NCI-H1930 (cell line): Measurements from ENCODE around the gene CKS1B.

Experiments used
- DNase-seq, 2 experiments: peaks; one replicate each; lab custom pipeline; 2025; lab: John Stamatoyannopoulos, UW

CKS1B gene

DNA sequence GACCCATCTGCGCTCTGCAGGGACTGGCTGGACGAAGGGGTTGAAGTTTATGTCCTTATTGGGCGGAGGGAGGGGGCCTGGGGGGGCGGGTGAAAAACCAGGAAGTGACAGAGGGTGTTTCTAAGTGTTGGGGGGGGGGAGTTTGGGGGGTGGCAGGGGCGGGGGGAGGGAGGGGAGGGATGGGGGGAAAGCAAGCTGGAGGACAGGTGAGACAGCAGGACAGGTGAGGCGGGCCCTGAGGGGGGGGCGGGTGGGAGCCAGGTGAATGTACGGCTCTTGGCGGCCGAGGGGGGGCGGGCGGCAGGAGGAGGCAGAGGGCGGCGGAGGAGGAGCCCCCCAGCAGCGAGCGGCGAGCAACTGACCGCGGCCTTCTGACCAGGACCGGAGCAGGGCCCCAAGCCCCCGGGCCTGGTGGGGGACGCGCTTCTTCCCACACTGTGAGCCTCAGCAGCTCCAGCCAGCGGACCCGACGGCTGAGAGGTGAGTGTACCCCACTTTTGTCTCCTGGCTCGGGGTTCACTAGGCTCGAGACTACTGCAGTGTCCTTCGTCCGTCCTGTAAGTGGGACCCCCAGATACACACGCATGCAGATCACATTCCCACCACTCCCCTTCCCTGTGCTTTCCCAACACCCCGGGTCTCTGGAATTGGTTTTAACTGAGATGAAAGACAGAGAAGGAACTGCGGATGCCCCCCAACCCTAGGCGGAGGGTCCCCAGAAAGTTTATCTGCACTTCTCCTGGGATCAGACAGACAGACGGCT lies 28.2 kb downstream of the CKS1B start, which contains the start of gene ZBTB7B:
TSS of gene ZBTB7B (plus strand) at position 339 of the 763 bp plus-strand sequence. CDS start 11,859 bp downstream, outside the sequence.
- no peak for DNase-seq

DNA sequence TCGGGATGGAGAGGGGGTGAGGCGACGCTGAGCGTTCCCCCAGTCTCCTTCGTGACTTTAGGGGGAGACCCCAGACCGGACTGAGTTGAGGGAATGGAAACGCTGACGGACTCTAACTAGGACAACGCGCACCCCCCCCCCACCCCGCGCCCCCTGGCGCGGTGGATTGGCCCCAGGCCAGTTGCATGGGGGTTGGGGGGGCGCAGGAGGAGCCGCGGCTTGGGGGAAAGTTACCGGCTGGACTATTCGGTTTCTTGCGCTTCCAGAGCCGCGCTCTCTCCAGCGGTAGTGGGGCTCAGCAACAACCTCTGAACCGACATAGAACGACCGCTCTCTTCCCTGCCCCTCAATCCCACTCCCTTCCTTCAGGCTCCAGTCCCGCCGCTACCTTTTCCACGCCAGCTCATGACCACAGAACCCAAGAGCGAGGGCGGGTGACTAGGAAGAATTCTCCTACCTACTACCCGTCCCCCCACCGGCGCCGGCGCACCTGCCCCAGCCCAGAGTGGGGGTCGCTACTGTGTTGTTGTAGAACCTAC lies 28.8 kb downstream of the CKS1B start:
- no peak for DNase-seq

DNA sequence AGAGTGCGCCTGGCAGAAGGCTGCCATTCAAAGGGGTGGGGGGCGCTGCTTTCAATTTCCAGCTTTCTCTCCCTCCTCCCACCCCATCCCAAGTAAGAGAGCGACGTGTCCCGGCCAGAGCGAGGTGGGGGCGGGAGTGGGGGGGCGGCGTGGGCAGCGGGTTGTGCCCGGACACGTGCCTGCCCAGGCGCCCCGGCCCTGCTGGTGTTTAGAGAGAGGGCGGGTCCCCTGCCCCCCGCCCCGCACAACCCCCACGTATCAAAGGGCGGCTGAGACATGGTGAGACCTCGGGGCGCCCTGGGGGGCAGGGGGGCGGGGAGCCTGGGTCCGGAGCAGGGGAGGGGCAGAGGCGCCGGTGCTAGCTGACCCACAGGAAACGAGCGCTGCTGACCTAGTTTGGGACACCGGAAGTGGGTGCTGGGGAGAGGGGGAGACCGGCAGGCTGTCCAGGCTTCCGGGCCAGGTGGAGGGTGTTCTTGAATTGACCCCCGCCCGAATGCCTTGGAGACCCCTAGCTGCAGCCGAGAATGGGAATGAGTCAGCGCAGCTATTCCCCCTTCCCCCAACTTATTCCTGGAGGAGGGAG lies 29.4 kb downstream of the CKS1B start:
- DNase-seq: no peak

DNA sequence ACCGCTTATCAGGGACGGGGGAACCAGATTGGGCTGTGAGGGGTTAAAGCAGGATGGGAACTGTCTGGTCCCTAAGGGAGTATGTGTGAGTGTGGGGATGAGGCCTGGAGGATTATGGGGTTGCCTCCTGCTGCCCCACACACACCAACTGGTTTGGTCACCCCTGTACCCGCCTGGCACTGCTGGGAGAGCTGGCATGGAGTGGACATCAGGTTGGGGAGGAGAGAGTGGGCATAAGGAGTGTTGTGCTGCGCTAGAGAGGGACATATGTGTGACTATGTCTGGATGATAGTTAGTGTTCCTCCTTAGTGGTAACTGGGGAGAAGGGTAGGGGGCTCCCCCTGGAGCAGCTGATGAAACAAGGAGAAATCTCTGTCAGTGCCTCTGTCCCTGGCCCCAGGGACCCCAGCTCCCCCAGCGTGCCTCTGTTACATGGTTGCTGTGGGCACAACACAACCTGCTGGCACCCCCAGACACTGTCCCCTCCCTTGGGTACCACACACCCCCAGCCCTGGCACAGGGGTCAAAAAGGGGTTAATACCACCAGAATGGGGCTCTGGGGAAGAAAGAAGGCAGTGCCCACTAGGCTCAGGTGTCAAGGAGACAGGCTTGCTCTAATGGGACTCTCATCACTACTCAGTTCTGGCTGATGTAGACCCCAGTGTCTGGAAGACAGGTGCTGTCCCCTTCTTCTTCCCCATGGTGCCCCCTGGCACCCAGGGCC lies 30.0 kb downstream of the CKS1B start:
- DNase-seq: peak in 1 of 2 experiments; percentile 31

DNA sequence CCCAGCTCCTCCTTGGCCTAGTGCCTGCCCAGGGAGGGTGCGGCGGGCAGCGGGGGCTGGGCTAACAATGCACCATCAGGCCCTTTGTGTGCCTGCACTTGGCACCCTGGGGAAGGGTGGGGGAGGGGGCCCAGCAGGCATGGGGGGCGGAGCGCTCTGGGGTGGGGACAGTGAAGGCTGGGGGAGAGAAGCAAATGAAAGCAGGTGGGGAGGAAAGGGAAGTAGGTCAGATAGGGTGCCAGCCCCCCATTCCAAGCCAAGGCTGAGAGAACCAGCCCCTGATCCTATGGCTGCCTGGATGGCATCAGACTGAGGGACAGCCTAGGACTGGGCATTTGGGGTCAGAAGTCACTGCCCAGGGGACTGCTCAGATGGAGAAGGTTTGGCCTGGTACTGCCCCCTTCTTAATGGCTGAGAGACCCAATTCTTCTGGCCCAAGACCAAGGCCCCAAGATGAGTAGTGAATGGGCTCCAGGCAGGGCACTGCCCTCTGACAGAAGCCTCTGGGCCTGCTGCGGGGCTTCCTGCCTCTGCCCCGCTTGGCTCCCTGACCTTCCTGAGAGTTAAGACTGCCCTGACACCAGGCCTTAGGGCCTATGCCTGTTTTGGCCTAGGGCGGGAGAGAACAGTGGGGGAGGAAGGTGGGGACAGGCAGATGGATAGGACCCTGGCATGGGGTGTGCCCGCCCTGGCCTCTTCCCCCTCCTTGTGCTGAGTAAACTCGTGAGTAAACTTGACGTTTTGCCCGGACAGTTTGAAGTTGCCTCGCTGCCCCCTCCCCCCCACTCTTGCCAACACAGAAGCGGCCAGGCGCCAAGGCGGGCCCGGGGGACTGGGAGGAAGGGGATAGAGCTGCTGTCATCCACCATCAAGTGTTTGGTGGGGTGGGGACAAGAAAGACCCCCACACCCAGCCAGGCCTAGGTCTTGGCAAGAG lies 30.9 kb downstream of the CKS1B start:
- no peak for DNase-seq

DNA sequence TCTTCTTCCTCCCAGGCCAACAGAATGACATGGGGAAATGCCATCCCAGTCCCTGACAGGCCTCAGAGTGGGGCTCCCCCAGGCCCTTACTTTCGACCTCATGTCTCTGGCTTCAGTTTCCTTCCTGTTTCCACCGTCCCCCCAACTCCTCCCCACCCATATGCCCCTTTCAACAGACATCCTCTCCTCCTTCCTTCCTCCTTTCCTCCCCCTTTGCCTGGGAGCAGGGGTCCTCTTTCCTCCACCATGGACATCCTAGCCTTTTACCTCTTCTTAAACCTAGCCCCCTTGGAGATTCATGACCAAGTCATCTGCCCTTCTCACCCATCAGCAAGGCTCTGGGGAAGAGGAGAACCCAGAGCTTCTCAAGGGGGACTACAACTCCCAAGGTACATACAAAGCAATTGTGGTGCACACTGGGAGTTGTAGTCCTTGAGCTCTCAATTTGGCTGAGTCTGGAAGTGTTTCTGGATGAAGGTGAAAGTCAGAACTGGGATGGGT lies 32.2 kb downstream of the CKS1B start:
- DNase-seq: no peak

DNA sequence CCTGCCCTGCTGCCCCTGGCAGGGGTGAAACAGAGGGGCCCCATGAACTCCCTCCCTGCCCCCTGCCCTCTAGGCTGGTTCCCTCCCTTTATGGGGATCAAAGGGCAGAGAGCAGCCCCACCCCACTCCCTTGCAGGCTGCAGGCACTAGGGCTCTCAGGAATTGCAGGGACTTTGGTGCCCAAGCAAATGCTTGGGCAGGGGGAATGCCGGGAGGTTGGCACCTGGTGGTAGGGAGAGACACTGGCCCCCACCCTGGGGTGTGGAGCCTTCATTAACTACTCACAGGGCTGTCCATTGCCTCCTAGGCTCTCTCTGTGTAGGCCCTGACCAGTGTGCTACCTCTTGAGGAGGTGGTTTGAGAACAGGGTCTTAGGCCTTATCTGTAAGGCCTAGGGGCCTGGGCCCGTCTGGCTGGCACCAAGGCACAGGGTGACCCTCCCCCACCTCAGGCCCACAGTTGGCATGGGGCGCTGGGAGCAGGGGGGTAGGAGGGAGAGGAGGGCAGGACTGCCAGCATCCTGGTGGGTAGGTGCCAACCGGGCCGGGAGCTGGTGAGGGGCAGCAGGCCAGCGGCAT lies 32.9 kb downstream of the CKS1B start:
- no peak for DNase-seq

DNA sequence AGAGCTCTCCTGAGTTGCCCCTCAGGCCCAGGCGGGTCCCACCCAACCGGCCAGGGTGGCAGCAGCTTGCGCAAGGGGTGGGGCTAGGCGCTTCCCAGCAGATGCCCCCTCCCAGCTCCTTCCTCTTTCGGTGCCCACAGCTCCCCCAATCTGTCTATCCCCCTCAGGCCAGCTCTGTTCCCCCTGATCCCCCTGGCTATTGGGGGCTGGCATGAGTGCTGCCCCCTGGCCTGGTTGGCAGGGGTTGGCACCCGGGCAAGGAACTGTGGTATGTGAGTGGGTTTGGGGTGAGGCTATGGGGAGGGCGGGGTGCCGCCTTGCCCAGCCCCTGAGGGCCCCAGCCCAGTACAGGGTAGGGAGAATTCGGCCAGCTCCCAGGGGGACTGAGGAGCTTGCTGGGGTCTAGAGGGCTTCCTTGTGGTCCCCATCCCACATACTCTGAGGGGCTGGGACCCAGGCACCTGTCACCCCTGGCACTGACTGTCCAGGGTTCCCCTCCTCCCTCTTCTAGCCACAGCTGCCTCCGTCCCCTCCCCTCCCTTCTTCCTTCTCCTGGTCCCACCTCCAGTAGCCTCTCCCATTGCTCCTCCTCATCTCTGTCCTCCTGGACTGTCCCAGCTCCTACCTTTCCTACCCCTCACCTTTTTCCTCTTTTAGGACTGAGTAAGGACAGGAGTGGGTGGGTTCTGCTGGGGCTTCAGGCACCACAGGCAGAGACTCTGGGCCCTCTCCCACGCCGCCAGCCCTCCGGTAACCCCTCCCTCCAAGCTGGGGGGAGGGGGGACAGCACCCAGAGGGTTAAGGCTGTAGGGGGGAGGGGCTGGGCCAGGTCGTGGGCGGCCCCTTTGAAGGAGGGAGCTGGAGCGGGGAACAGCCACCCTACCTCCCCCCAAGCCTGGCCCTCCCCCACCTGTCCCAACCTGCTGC lies 33.8 kb downstream of the CKS1B start:
- DNase-seq: no peak

DNA sequence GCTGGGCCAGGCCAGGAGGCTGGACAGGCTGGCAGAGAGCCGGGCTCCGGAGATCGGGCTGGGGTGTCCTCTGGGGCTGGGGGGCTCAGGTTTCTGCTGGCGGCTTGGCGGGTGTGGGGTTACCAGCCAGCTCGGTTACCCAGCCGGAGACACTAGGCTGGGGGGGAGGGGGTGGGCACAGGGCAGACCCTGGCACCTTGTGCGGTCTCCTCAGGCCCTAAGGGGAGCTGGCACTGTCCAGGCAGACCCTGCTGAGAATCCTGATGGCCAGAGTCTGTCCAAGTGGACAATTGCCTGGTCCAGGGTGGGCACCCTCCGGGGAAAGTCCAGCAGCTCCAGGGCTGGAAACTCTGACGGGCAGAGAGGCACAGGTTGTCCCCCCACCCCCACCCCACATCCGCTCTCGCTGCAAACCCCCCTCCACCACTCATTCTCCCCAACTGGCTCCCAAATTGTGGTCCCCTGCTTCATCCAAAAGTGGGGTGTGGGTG lies 34.8 kb downstream of the CKS1B start:
- DNase-seq: no peak

DNA sequence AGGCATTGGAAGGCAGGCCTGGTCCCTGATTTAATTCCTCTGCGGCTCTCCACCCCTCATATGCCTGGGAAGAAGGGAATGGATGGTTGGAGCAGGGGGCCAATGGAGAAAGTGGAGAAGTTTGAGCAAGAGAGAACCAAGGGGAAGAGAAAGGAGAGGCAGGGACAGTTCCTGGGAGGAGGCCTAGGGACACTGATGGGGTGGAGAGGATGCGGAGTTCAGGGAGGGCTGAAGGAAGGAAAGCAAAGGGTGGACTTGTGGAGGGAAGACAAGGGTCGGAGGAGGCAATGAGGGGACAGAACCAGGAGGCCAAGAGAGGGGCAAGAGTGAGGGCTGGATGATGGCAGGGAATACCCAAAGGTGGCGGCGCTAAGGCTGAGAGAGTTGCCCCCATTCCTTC lies 35.3 kb downstream of the CKS1B start:
- DNase-seq: no peak

DNA sequence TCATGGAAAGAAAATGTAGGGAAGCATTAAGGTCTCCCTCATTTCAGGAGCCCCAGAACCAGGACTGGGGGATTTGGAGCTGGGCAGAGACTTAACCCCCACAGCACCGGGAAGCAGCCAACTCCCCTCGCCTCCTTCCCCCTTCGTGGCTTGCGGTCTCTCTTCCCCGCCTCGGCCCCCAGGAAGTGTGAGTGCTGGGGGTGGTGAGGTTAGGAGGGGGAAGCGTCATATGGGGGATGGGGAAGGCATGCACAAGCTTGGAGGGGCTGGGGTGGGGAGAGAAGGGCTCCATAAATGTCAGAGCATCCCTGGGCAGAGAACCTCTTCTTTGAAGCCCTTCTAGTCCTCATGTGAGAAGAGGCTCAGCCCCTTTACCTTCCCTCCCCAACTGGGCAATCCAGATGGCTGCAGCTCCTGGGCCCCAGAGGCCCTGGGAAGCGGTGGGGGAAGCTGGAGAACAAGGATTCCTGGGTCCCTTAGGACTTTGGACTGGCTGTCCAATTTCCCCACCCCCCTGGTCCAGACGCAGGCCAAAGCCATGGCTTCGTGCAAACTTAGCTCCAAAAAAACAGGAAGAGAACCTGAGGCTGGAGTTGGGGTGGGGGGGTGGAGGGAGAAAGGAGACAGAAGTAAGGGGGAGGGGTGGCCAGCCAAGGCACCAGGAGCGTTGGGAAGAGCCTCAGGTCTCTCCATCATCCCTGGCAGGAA lies 35.9 kb downstream of the CKS1B start:
- no peak for DNase-seq

DNA sequence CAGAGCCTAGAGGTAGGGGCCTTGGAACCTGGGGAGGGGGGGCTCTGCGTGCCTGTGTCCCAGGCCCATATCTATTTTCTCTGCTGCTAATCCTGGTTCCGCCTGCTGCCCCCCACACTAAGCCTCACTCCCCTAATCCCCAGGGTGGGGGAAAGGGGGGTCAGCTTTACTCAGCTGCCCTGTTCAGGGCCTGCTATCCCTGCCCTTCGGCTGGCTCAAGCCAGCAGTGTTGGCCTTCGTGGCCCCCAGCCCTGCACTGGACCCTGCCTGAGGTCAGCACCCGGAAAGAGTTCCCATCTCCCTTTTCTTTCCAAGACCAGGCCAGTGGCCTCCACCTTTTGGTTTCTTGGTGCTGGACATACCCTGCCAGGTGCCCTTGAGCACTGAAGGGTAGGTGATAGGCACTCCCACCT lies 36.5 kb downstream of the CKS1B start:
- DNase-seq: no peak

DNA sequence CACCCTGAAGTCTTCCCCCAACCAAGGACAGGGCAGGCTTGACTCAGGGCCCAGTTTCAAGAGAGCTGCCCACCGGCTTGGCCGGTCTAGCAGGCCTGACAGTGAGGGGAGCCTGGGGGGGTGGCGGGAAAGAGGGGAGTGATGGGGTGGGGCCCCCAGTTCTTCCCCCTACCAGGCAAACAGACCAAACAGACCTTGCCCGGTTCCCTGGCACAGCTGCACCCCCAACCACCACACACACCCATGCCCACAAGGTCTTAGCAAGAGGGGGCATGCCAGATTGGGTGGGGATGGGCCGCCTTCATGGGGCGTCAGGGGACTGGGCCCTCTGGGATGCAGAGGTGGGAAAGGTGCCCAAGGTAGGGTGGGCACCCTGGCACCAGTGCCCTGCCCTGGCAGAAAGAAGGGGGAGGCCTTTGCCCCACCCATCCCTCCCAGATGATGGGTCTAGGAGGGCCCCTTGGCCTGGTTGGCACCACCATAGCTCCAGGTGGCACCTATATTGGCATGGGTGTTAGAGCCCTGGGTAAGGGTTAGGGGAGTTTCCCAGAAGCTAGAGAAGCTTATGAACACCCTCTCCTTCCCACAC lies 37.0 kb downstream of the CKS1B start:
- DNase-seq: no peak

DNA sequence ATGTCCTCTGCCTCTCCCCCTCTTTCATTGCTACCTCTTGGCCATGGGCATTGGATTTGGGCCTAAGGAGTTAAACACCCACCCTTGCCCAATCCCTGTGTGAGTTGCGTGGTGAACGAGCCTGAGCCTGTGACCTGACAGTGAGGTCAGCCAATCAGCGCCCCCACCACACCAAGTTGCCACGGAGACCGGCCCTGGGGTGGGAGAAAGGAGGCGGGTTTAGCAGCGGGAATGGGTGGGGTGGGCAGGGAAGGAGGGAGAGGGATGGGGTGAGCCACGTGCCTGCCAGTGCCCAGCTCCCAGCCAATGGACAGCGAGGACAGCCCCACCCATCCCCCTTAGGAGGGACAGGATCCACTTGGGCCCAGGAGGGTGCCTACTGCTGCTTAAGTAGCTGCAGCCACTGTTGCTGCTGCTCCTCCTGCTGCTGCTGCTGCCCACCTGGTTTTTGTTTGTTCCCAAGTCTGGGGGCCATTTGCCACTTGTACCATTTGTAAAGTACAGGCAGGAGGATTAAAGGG lies 37.6 kb downstream of the CKS1B start:
- no peak for DNase-seq

DNA sequence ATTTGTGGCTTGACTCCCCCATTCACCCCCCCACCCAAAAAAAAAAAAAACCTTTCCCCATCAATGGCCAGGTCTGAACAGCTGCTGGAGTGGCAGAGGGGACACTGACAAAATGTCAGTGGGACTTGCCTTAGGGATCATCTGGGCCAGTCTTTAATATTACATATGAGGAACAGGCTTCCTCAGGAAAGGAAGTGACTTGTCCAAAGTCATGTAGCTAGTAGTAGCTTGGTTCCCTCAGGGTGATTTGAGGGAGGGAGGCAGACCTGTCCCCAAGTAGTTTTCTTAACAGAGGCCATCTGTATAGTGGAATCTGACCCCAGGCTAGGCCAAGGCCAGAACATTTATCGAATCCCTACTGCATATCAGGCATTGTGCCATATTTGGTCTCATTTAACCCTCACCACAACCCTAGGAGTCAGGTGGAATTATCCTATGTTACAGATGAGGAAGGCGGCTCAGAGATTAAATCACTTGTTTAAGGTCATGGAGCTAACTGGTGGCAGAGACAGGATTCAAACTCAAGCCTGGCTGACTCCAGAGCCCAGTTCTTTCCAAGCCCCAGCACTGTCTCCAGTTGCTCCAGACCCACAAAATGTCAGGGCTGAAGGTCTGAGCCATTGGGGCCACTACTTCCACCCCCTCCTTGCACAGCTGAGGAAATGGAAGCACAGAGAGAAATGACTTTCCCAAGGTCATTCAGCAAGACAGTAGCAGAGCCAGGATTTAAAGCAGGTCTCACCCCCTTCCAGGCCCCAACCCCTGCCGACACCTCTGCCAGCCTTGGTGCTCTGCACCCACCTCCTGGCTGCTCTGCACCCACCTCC lies 38.5 kb downstream of the CKS1B start:
- DNase-seq: no peak

DNA sequence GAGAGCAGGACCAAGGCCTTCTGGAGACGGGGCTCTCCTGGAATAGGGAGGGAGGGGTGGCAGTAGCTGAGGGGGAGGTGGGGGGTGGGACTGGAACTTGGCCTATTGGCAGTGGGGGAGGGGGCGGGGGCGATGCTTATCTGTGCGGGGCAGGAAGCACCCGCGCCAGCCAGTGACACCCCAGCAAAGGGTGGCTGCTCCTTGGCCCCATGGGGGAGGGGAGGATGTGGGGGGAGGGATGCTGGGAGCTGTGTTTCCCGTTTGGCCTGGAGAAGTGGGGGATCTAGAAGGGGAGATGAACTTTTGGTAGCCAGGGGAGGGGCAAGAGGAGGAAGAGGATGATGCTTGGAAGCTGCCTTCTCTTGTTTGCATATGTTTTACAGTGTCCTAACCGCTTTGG lies 39.2 kb downstream of the CKS1B start:
- DNase-seq: no peak

DNA sequence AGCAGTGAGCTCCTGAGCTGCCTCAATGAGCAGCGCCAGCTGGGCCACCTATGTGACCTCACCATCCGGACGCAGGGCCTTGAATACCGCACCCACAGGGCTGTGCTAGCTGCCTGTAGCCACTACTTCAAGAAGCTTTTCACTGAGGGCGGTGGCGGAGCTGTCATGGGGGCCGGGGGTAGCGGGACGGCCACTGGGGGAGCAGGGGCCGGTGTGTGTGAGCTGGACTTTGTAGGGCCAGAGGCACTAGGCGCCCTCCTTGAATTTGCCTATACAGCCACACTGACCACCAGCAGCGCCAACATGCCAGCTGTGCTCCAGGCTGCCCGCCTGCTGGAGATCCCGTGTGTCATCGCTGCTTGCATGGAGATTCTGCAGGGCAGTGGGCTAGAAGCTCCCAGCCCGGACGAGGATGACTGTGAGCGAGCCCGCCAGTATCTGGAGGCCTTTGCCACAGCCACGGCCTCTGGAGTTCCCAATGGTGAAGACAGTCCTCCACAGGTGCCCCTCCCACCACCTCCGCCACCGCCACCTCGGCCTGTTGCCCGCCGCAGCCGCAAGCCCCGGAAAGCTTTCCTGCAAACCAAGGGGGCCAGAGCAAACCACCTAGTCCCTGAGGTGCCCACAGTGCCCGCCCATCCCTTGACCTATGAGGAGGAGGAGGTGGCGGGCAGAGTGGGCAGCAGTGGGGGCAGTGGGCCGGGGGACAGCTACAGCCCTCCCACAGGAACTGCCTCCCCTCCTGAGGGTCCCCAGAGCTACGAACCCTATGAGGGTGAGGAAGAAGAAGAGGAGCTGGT lies 40.4 kb downstream of the CKS1B start:
- DNase-seq: no peak
